Measurements from ENCODE around the gene STX2. TPM values are rescaled to one million over a fixed set of nuclear protein-coding genes. Genes with fewer than 3 reads are reported as not detected.

STX2 gene
- total RNA-seq, 1 donor from 2014 or later, result 33.0 TPM

- peaks cover 16% of the 10 kb centered on the region for H3K4me1 Mint-ChIP-seq (ENCODE audit: low read depth, unreplicated experiment)
- Histone ChIP-seq H3K79me2 (ENCODE audit: insufficient read depth, low read length) (peaks cover 37% of the 10 kb centered on the region), H3K27ac (ENCODE audit: low read depth, low read length) (peak within 1 kb of the TSS; percentile 93), H3K4me1 (ENCODE audit: insufficient read depth, low read length) (peaks cover 19% of the 10 kb centered on the region), H3K9ac (ENCODE audit: low read length) (peak within 1 kb of the TSS; percentile 98), H2AFZ (ENCODE audit: low read depth, low read length) (peak within 1 kb of the TSS; percentile 96), H3K27me3 (ENCODE audit: insufficient read depth, low read length) (no peaks in the 10 kb centered on the region), H3K9me3 (ENCODE audit: insufficient read depth, low read depth, low read length) (no peaks in the 10 kb centered on the region), H4K20me1 (ENCODE audit: insufficient read depth, low read length) (peaks cover 42% of the 10 kb centered on the region), H3K36me3 (ENCODE audit: insufficient read depth, low read length) (peaks cover 37% of the 10 kb centered on the region), H3K4me3 (ENCODE audit: insufficient read depth, low read depth, low read length) (peak within 1 kb of the TSS; percentile 91), H3K4me2 (ENCODE audit: low read length) (peak within 1 kb of the TSS; percentile 96)
- peak within 1 kb of the TSS; percentile 87 for H3K27ac Mint-ChIP-seq (ENCODE audit: unreplicated experiment)
- peak; percentile 77 for DNase-seq (ENCODE audit: low read depth)
- FAIRE-seq, result no peak
- H3K9me3 Mint-ChIP-seq (ENCODE audit: unreplicated experiment), result no peaks in the 10 kb centered on the region
- peak within 1 kb of the TSS; percentile 96 for H3K4me3 Mint-ChIP-seq (ENCODE audit: unreplicated experiment)
- TF ChIP-seq CTCF (IDR thresholded peaks at IDR 0.05; ENCODE audit: insufficient read depth, low read depth, low read length) (no peak), EZH2 (IDR thresholded peaks at IDR 0.05; ENCODE audit: insufficient read depth, low read length) (no peak)
- peaks cover 22% of the 10 kb centered on the region for H3K36me3 Mint-ChIP-seq (ENCODE audit: low read depth, unreplicated experiment)
- H3K27me3 Mint-ChIP-seq (ENCODE audit: low read depth, unreplicated experiment), result no peaks in the 10 kb centered on the region
Observed at GRCh38 chr12:130871286-130872178, 32.5 kb upstream of the STX2 start, which contains the start of gene RAN. RAN (plus strand) TSS chr12:130872066; CDS start chr12:130872594, 528 bp downstream.

- no peaks in the 10 kb centered on the region for H3K9me3 Mint-ChIP-seq (ENCODE audit: unreplicated experiment)
- no peaks in the 10 kb centered on the region for H3K27me3 Mint-ChIP-seq (ENCODE audit: low read depth, unreplicated experiment)
- Histone ChIP-seq H3K79me2 (ENCODE audit: insufficient read depth, low read length) (peaks cover 37% of the 10 kb centered on the region), H3K27ac (ENCODE audit: low read depth, low read length) (peak overlapping the region; percentile 93), H4K20me1 (ENCODE audit: insufficient read depth, low read length) (peaks cover 33% of the 10 kb centered on the region), H3K4me1 (ENCODE audit: insufficient read depth, low read length) (peaks cover 19% of the 10 kb centered on the region), H3K27me3 (ENCODE audit: insufficient read depth, low read length) (no peaks in the 10 kb centered on the region), H3K36me3 (ENCODE audit: insufficient read depth, low read length) (peaks cover 28% of the 10 kb centered on the region), H3K9me3 (ENCODE audit: insufficient read depth, low read depth, low read length) (no peaks in the 10 kb centered on the region), H3K4me2 (ENCODE audit: low read length) (peak overlapping the region; percentile 96), H3K4me3 (ENCODE audit: insufficient read depth, low read depth, low read length) (peak overlapping the region; percentile 63), H2AFZ (ENCODE audit: low read depth, low read length) (peak overlapping the region; percentile 96), H3K9ac (ENCODE audit: low read length) (peak overlapping the region; percentile 89)
- TF ChIP-seq EZH2 (IDR thresholded peaks at IDR 0.05; ENCODE audit: insufficient read depth, low read length) (no peak), CTCF (IDR thresholded peaks at IDR 0.05; ENCODE audit: insufficient read depth, low read depth, low read length) (peak; percentile 54)
- H3K27ac Mint-ChIP-seq (ENCODE audit: unreplicated experiment), result peak overlapping the region; percentile 87
- peaks cover 12% of the 10 kb centered on the region for H3K4me1 Mint-ChIP-seq (ENCODE audit: low read depth, unreplicated experiment)
- peak overlapping the region; percentile 76 for H3K4me3 Mint-ChIP-seq (ENCODE audit: unreplicated experiment)
- peak; percentile 92 for DNase-seq (ENCODE audit: low read depth)
- H3K36me3 Mint-ChIP-seq (ENCODE audit: low read depth, unreplicated experiment), result peaks cover 18% of the 10 kb centered on the region
- no peak for FAIRE-seq
Observed at GRCh38 chr12:130870442-130871285, 31.6 kb upstream of the STX2 start.
